ACC112 (cell line): ENCODE measurements around the gene KCNIP1.

Experiments
- H2AFZ ChIP-seq: fragments of 200-600 bp; sonication (generic); one replicate; pipeline ENCODE4 v1.6.0; 2017; ENCODE audit warnings: antibody characterized with exemption, low read length; ENCODE audit not compliant: unreplicated experiment
- H3K27ac ChIP-seq: fragments of 200-600 bp; sonication (generic); 2 replicates; pipeline ENCODE4 v1.5.1; 2014; ENCODE audit warnings: low read depth, mild to moderate bottlenecking, antibody characterized with exemption, low read length, moderate library complexity
- H3K27me3 ChIP-seq: fragments of 200-600 bp; sonication (generic); 2 replicates; pipeline ENCODE4 v1.6.1; 2014; ENCODE audit warnings: mild to moderate bottlenecking, antibody characterized with exemption, low read length, moderate library complexity, mixed read lengths; ENCODE audit not compliant: insufficient read depth
- H3K36me3 ChIP-seq: fragments of 200-600 bp; sonication (generic); 2 replicates; pipeline ENCODE4 v1.6.1; 2016; ENCODE audit warnings: mild to moderate bottlenecking, antibody characterized with exemption, low read length, moderate library complexity, mixed read lengths; ENCODE audit not compliant: insufficient read depth
- H3K4me1 ChIP-seq: fragments of 200-600 bp; sonication (generic); one replicate; pipeline ENCODE4 v1.6.1; 2016; ENCODE audit warnings: low read length, mixed read lengths; ENCODE audit not compliant: insufficient read depth, unreplicated experiment, control insufficient read depth
- H3K4me3 ChIP-seq: fragments of 200-600 bp; sonication (generic); 2 replicates; pipeline ENCODE4 v1.5.1; 2014; ENCODE audit warnings: mild to moderate bottlenecking, low read depth, low read length
- H3K79me2 ChIP-seq: fragments of 200-600 bp; sonication (generic); one replicate; pipeline ENCODE4 v1.6.0; 2016; ENCODE audit warnings: low read length; ENCODE audit not compliant: control insufficient read depth, unreplicated experiment, insufficient read depth

The KCNIP1 gene

GRCh38 chr5:170536525-170536924 lies 32.7 kb downstream of the KCNIP1 start:
- H3K27ac ChIP-seq: no peak overlapping the region
- peaks cover 33% of the 10 kb centered on the region for H3K27me3 ChIP-seq
- no peaks in the 10 kb centered on the region for H3K36me3 ChIP-seq
- no peaks in the 10 kb centered on the region for H3K79me2 ChIP-seq
- H2AFZ ChIP-seq: no peak overlapping the region
- H3K4me1 ChIP-seq: no peaks in the 10 kb centered on the region
- no peak overlapping the region for H3K4me3 ChIP-seq

GRCh38 chr5:170537451-170538095 lies 33.8 kb downstream of the KCNIP1 start:
- no peaks in the 10 kb centered on the region for H3K79me2 ChIP-seq
- H3K4me1 ChIP-seq: no peaks in the 10 kb centered on the region
- no peak overlapping the region for H3K4me3 ChIP-seq
- H3K27ac ChIP-seq: no peak overlapping the region
- H3K36me3 ChIP-seq: no peaks in the 10 kb centered on the region
- peaks cover 29% of the 10 kb centered on the region for H3K27me3 ChIP-seq
- H2AFZ ChIP-seq: no peak overlapping the region

GRCh38 chr5:170538096-170538465 lies 34.3 kb downstream of the KCNIP1 start:
- H3K27ac ChIP-seq: no peak overlapping the region
- H3K4me1 ChIP-seq: no peaks in the 10 kb centered on the region
- no peak overlapping the region for H3K4me3 ChIP-seq

GRCh38 chr5:170538696-170539586 lies 35.1 kb downstream of the KCNIP1 start:
- no peak overlapping the region for H2AFZ ChIP-seq
- no peak overlapping the region for H3K27ac ChIP-seq
- no peaks in the 10 kb centered on the region for H3K79me2 ChIP-seq
- H3K4me3 ChIP-seq: no peak overlapping the region
- no peaks in the 10 kb centered on the region for H3K36me3 ChIP-seq
- peaks cover 19% of the 10 kb centered on the region for H3K27me3 ChIP-seq
- no peaks in the 10 kb centered on the region for H3K4me1 ChIP-seq

More at GRCh38 chr5:170538096-170538465, 34.3 kb downstream of the KCNIP1 start:
- Histone ChIP-seq H3K79me2 (no peaks in the 10 kb centered on the region), H3K27me3 (peaks cover 28% of the 10 kb centered on the region), H2AFZ (no peak overlapping the region), H3K36me3 (no peaks in the 10 kb centered on the region)

- peaks cover 22% of the 10 kb centered on the region for H3K27me3 ChIP-seq
- no peaks in the 10 kb centered on the region for H3K4me1 ChIP-seq
- no peaks in the 10 kb centered on the region for H3K36me3 ChIP-seq
- no peak overlapping the region for H3K27ac ChIP-seq
- H3K79me2 ChIP-seq: no peaks in the 10 kb centered on the region
- no peak overlapping the region for H3K4me3 ChIP-seq
- no peak overlapping the region for H2AFZ ChIP-seq
Measured at GRCh38 chr5:170540271-170540670, 36.5 kb downstream of the KCNIP1 start.

- Histone ChIP-seq H3K79me2 (no peaks in the 10 kb centered on the region), H3K4me1 (no peaks in the 10 kb centered on the region), H3K36me3 (no peaks in the 10 kb centered on the region), H3K27me3 (peaks cover 22% of the 10 kb centered on the region), H3K27ac (no peak overlapping the region), H2AFZ (no peak overlapping the region), H3K4me3 (no peak overlapping the region)
Measured at GRCh38 chr5:170541146-170541769, 37.4 kb downstream of the KCNIP1 start.

GRCh38 chr5:170542691-170543293 lies 39.0 kb downstream of the KCNIP1 start:
- no peaks in the 10 kb centered on the region for H3K4me1 ChIP-seq
- no peak overlapping the region for H2AFZ ChIP-seq
- H3K27ac ChIP-seq: no peak overlapping the region
- H3K79me2 ChIP-seq: no peaks in the 10 kb centered on the region
- H3K36me3 ChIP-seq: no peaks in the 10 kb centered on the region
- H3K4me3 ChIP-seq: no peak overlapping the region
- H3K27me3 ChIP-seq: peaks cover 32% of the 10 kb centered on the region

GRCh38 chr5:170545313-170545712 lies 41.5 kb downstream of the KCNIP1 start:
- H3K4me1 ChIP-seq: no peaks in the 10 kb centered on the region
- no peak overlapping the region for H3K4me3 ChIP-seq
- H3K27ac ChIP-seq: no peak overlapping the region
- no peaks in the 10 kb centered on the region for H3K79me2 ChIP-seq
- no peaks in the 10 kb centered on the region for H3K36me3 ChIP-seq
- no peak overlapping the region for H2AFZ ChIP-seq
- peaks cover 45% of the 10 kb centered on the region for H3K27me3 ChIP-seq

GRCh38 chr5:170545811-170546210 lies 42.0 kb downstream of the KCNIP1 start:
- H3K4me1 ChIP-seq: no peaks in the 10 kb centered on the region
- no peak overlapping the region for H2AFZ ChIP-seq
- no peak overlapping the region for H3K27ac ChIP-seq
- no peaks in the 10 kb centered on the region for H3K36me3 ChIP-seq
- H3K79me2 ChIP-seq: no peaks in the 10 kb centered on the region
- peaks cover 45% of the 10 kb centered on the region for H3K27me3 ChIP-seq
- H3K4me3 ChIP-seq: no peak overlapping the region

GRCh38 chr5:170546282-170546681 lies 42.5 kb downstream of the KCNIP1 start:
- no peaks in the 10 kb centered on the region for H3K79me2 ChIP-seq
- H2AFZ ChIP-seq: no peak overlapping the region
- H3K27me3 ChIP-seq: peaks cover 45% of the 10 kb centered on the region
- H3K36me3 ChIP-seq: no peaks in the 10 kb centered on the region
- no peaks in the 10 kb centered on the region for H3K4me1 ChIP-seq
- no peak overlapping the region for H3K27ac ChIP-seq
- no peak overlapping the region for H3K4me3 ChIP-seq
